ENCODE data around the gene DMRTA2.
A peak's percentile ranks its signal among the peaks of the same experiment; 100 is the strongest.

Gene DMRTA2

DNA sequence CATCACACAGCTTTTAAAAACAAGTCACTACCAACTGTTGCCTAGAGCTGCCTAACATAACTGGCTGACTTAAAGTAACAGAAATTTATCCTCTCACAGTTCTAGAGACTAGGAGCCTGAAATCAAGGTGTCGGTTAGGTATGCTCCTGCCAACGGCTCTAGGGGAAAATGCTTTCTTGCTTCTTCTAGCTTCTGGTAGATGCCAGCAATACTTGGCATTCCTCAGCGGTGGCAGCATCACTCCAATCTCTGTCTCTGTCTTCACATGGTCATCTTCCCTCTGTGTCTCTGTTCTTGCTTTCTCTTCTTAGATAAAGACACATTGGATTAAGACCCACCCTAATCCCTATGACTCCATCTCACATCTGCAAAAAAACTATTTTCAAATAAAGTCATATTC is 51.5 kb downstream of the DMRTA2 start:
- DNase-seq, result no peak

DNA sequence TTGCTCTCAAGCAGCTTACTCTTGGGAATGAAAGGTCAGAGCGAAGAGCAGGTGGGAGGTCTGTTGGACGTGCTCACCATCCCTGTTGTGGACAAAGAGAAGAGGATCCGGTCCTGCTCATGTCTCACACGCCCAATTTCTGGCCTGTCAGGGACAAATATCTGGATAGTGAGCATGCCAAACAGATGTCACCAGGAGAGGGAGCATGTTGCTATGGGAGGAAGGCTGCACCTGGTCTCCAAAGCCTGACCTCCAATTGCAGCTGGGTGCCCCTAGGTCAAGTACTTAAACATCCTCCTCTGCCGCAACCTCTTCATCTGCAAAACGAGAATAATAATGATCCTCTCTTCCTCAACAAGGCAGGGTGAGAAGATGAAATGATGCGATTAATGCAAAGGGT is 53.4 kb downstream of the DMRTA2 start:
- peak; percentile 15 for DNase-seq

DNA sequence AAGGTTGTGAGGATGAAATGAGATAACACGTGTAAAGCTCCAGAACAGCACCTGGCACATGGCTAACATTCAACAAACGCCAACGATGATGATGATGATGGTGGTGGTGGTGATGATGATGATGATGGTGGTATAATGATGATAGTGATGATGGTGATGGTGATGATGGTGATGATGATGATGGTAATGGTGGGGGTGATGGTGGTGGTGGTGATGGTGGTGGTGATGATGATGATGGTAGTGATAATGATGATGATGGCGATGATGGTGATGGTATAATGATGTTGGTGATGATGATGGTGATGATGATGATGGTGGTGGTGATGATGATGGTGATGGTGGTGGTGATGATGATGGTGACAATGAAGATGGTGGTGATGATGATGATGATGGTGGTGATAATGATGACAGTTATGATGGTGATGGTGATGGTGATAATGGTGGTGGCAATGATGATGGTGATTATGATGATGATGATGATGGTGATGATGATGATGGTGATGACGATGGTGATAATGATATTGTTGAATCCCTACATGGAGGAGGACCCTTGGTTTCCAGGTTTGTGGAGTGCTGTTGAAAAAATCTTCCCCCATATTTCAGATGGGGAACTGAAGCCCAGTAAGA is 54.1 kb downstream of the DMRTA2 start:
- DNase-seq, result no peak

DNA sequence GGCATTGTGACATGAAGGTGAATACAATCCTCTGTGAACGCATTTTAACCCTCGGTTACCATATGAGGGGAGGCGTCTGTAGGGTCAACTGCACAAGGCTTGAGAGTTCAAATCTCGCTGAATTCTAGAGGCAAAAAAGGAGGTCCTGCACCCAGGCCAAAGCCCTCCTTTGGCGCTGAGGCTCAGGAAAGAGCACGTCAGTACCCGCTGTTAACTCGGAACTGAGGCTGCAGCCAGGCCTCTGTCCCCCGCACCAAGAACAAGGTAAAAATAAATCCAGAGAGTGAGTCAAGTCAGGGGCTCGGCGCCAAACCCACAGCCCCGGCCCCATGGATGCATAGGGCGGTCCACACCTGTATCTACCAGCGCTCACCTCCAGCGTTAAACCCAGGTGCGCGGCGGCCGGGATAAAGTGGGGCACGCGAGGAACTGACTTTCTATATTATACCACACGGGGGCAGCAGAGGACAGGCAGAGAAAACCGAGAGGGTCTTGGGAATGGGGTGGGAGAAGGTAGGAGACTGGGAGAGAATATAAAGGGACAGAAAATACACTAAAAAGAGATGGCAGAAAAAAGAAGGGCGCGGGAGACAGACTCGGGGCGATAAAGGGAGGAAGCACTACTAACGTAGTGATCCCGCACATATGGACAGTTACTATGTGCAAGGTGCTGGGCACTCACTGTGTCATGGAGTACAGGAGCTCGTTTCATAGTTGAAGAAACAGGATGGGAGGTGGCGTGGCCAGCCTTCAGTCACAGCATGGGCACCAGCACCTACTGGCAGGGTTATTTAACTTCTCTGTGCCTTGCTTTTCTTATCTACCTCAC is 54.9 kb downstream of the DMRTA2 start:
- peak; percentile 55 for DNase-seq

Measured in hematopoietic multipotent progenitor cell treated with erythropoietin and hydrocortisone succinate and interleukin-3 and kit ligand, for 6 days (in vitro differentiated cells).